ENCODE data around the gene ZNF326.
A peak's percentile ranks its signal among the peaks of the same experiment; 100 is the strongest.
"Not testable (repeated sequence)": the region's sequence is repeated elsewhere in the genome, so short reads cannot be mapped to it uniquely, and the experiment has no call there.

The ZNF326 gene

DNA sequence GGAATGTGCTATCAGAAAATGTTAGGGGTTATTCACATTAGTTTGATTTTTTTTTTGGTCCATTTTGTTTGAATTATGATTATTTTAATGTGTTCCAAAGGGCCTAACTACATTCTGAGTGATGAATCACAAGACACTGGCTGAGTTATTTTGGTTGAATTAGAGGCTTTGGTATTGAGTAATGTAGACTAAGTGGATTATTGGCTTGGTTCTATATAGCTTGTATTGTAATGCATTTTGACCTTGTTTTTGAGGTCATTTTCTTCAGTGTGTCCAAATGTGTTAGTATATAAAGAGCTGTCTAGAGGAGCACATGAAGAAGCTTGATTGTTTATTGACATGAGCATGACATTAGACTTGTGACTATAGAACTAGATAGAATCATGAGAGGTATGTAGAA lies 3.4 kb downstream of the ZNF326 start:
- no peak for DNase-seq

DNA sequence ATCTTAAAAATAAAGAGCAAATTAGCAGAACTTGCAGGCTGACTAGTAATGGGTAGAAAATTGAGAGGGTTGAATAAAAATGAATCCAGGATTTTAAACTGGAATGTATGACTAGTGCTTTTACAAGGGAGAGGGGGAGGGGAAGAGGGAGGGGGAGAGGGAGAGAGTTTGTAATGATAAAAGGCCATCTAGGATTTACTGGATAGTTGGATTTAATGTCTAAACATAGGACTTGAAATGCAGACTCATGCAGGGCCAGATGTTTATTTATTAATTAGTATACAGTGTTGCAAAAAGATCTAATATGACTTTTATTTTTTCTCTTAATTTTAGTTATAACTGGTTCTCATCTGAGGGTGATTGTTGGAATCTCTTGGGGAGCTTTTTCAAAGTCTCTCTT lies 4.3 kb downstream of the ZNF326 start:
- DNase-seq = no peak

DNA sequence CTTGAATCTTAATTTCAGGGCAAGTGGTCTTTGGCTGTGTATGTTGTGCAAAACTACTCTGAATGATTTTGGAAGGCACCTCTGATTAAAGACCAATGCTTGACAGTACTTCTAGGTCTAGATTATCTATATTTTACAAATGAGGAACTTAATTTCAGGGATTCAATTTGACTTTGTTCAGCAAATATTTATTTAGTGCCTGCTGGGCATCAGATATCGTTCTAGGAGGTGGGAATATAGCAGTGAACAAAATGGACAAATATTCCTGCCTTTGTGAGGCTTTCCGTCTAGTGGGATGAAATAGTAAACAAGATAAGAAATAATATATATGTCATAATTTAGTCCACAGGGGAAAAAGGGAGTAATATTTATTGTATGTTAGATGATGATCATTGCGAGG lies 4.7 kb downstream of the ZNF326 start:
- no peak for DNase-seq

DNA sequence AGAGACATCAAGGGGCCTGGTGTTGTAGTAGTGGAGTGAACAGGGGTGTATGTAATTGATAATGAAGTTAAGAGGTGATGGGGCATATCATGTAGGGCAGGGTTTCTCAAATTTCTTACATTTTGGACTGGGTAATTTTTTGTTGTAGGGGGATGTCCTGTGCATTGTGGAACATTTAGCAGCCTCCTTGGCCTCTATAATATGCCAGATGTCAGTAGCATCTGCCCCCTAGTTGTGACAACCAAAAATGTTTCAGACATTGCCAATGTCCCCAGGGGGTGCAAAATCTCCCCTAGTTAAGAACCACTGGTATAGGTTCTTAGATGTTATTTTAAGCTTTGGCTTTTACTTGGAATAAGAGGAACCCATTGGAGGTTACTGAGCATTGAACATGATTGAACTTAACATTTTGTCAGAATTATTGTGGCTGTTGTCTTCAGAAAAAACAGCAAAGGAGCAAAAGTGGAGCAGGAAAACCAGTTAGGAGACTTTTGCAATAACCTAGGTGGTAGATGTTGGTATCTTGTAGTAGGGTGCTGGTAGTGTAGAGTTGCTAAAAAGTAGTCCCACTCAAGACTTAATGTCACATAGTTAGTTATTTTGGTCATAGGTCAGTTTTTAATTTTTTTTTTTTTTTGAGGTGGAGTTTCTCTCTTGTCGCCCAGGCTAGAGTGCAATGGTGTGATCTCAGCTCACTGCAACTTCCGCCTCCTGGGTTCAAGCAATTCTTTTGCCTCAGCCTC lies 6.2 kb downstream of the ZNF326 start:
- DNase-seq = no peak

DNA sequence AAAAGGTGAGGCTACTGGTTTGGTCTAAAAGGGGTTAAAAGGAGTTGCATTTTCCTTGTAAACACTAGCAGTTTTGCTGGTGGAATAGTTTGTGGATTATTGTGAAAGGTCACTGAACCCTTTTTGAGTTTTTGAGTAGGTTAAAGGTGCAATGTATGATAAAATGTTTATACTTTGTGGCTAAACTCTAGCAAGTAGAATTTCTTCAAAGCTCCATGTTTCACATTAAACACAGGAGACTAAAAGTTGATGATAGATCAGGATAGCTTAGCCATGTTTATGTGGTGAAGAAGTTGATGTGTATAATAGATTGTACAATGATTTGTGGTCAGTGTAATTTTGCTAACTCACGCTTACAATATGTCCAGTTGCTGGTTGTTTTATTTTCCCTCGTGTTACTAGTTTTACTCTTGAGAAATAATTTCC lies 13.1 kb downstream of the ZNF326 start:
- no peak for DNase-seq

DNA sequence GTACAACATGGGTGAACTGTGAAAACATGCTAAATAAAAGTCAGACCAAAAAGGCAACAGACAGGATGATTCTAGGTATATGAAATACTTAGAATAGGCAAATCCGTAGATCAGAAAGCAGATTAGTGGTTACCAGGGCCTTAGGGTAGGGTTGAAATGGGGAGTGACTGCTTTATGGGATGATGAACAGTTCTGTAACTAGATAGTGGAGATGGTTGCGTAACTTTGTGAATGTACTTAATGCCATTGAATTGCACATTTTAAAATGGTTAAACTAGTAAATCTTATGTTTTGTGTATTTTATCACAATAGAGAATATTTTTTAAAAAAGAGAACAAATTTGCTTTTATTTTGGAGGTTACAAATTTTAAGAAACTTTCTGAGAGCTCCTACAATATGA lies 17.4 kb downstream of the ZNF326 start:
- DNase-seq = no peak

DNA sequence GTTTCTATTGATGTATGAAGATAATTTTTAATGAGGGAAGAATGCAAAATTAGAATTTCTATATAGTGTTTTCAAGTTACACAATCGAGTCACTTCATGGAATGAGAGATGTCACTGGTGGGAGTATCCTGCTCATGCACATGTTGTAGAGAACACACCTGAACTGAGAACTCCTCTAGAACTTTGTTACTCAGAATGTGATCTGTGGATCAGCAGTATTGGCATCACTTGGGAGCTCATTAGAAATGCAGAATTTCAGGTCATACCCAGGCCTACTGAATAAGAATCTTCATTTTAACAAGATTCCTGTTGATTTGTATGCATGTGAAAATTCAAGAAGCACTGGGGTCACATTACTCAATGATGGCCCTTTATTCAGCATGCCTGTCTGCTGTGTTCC lies 28.8 kb downstream of the ZNF326 start:
- no peak for DNase-seq

GRCh38 chr1:90027281-90027680 lies 32.4 kb downstream of the ZNF326 start:
- DNase-seq = no peak

DNA sequence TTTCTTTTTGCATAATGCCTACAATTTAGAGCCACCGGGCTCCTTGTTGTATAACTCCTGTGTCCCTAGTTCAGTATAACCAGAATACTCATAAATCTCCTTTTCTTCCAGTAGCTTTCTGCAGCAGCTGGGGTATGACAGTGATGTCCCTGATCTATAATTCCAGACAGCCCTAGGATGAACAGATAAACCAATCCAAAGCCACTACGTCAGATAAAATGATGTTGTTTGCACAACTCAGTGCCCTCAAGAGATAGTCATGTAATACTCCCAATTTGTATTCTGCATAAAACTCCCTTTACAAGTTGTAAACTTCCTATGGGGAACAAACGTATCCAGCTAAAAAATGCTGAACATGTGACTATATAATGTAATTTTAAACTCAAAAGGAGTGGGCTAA lies 44.7 kb downstream of the ZNF326 start:
- no peak for DNase-seq

- DNase-seq = no peak
Measured at GRCh38 chr1:90043586-90043985, 48.7 kb downstream of the ZNF326 start.

GRCh38 chr1:90044346-90044745 lies 49.4 kb downstream of the ZNF326 start:
- DNase-seq = no peak

GRCh38 chr1:90045853-90046563 lies 51.1 kb downstream of the ZNF326 start:
- DNase-seq = peak in 1 of 2 donors; percentile 11

- peak in 1 of 2 donors; percentile 25 for DNase-seq
Measured at GRCh38 chr1:90046635-90047034, 51.7 kb downstream of the ZNF326 start.

- no peak for DNase-seq
Measured at GRCh38 chr1:90048043-90048442, 53.1 kb downstream of the ZNF326 start.

GRCh38 chr1:90062700-90063643 lies 68.1 kb downstream of the ZNF326 start:
- DNase-seq = not testable (repeated sequence)

- DNase-seq = not testable (repeated sequence)
Measured at GRCh38 chr1:90064109-90064508, 69.2 kb downstream of the ZNF326 start.

GRCh38 chr1:90067194-90067931 lies 72.5 kb downstream of the ZNF326 start:
- no peak for DNase-seq

DNA sequence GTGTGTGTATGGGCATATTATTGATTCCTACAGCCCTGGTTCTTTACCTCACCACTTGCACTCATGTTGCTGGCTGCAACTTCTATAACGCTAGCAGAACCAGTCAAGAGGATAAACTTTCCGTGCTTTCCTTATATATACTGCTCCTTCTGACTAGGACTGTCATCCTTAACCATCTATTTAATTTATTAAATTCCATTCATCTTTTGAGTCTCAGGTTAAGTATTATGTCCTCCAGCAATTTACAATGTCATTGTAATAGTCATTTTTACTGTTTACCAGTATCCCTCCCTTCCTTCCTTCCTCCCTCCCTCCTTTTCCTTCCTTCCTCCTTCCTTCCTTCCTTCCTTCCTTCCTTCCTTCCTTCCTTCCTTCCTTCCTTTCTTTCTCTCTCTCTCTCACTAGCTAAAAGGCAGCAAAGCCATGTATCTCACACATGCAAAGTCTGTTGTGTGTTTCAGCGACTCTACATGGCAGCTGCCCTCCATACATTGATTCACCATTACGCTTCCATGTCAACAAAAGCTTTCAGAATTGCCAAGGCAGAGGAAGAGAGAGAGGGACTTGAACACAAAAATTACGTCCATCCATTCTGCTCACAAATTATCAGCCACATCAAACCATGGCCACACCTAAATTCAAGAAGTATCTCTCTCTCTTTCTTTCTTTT lies 73.8 kb downstream of the ZNF326 start:
- DNase-seq = no peak

GRCh38 chr1:90074137-90074536 lies 79.2 kb downstream of the ZNF326 start:
- DNase-seq = peak in 1 of 2 donors; percentile 1

GRCh38 chr1:90074566-90074965 lies 79.7 kb downstream of the ZNF326 start:
- no peak for DNase-seq

GRCh38 chr1:90074970-90075391 lies 80.1 kb downstream of the ZNF326 start:
- DNase-seq = no peak

GRCh38 chr1:90083995-90084394 lies 89.1 kb downstream of the ZNF326 start:
- no peak for DNase-seq

Measured in inflammatory macrophage treated with lipopolysaccharide for 1 hour (primary cell).